Temporal lobe (tissue), 1 donor: Measurements from ENCODE around the gene NEUROD1. TPM values are rescaled to one million over a fixed set of nuclear protein-coding genes. Genes with fewer than 3 reads are reported as not detected.

Experiments
- total RNA-seq: library from RNA; depleted of rRNA; stranded (reverse); fragments of >200 nt; gene quantifications from one replicate; pipeline ENCODE4 v1.2.3, GENCODE V29; 2014

The NEUROD1 gene
- total RNA-seq, 1 donor from 2014 or later = 7.1 TPM

Other genes with a start within 250 kb of the NEUROD1 start
- gene ITGA4, start 223.1 kb downstream of the NEUROD1 start, total RNA-seq = 5.9 TPM
- 1.2 TPM for gene CERKL, start 23.4 kb downstream of the NEUROD1 start, total RNA-seq
- gene ITPRID2, start 211.2 kb upstream of the NEUROD1 start, total RNA-seq = 32.5 TPM